GM23248 (cell line): Measurements from ENCODE around the gene MLLT6. TPM values are rescaled to one million over a fixed set of nuclear protein-coding genes. Genes with fewer than 3 reads are reported as not detected.
A peak's percentile ranks its signal among the peaks of the same experiment; 100 is the strongest.

Experiments
- DNase-seq: peaks from one replicate; pipeline ENCODE4 v3.0.0-alpha.2; 2015
- H2AFZ ChIP-seq: fragments of 200-600 bp; sonication (generic); 2 replicates; pipeline ENCODE4 v1.6.1; 2016; ENCODE audit warnings: antibody characterized with exemption
- H3F3A ChIP-seq: fragments of 200-600 bp; sonication (generic); 2 replicates; pipeline ENCODE4 v1.6.1; 2016; ENCODE audit warnings: mild to moderate bottlenecking, antibody characterized with exemption, mixed run types; ENCODE audit not compliant: insufficient read depth
- H3K27ac ChIP-seq: fragments of 200-600 bp; sonication (generic); 2 replicates; pipeline ENCODE4 v1.5.1; 2016; ENCODE audit warnings: mild to moderate bottlenecking
- H3K27me3 ChIP-seq: fragments of 200-600 bp; sonication (generic); replicated peaks from 2 replicates; pipeline ENCODE4 v1.6.1; 2016; ENCODE audit warnings: mild to moderate bottlenecking; ENCODE audit not compliant: insufficient read depth
- H3K36me3 ChIP-seq: fragments of 200-600 bp; sonication (generic); 2 replicates; pipeline ENCODE4 v1.6.1; 2016; ENCODE audit warnings: low read depth, mild to moderate bottlenecking
- H3K4me1 ChIP-seq: fragments of 200-600 bp; sonication (generic); 2 replicates; pipeline ENCODE4 v1.6.1; 2016; ENCODE audit warnings: mild to moderate bottlenecking; ENCODE audit not compliant: insufficient read depth
- H3K4me2 ChIP-seq: fragments of 200-600 bp; sonication (generic); one replicate; pipeline ENCODE4 v1.6.1; 2016; ENCODE audit warnings: mild to moderate bottlenecking; ENCODE audit not compliant: unreplicated experiment
- H3K4me3 ChIP-seq: fragments of 200-600 bp; sonication (generic); 2 replicates; pipeline ENCODE4 v1.5.1; 2016; ENCODE audit warnings: mild to moderate bottlenecking
- H3K79me2 ChIP-seq: fragments of 200-600 bp; sonication (generic); 2 replicates; pipeline ENCODE4 v1.6.1; 2016; ENCODE audit warnings: mild to moderate bottlenecking; ENCODE audit not compliant: insufficient read depth
- H3K9ac ChIP-seq: fragments of 200-600 bp; sonication (generic); 2 replicates; pipeline ENCODE4 v1.6.1; 2016; ENCODE audit warnings: mild to moderate bottlenecking
- H3K9me2 ChIP-seq: fragments of 200-600 bp; sonication (generic); 2 replicates; pipeline ENCODE4 v1.6.1; 2016; ENCODE audit warnings: mixed run types, mild to moderate bottlenecking, moderate library complexity; ENCODE audit not compliant: insufficient read depth
- H3K9me3 ChIP-seq: fragments of 200-600 bp; sonication (generic); one replicate; pipeline ENCODE4 v1.6.1; 2017; ENCODE audit warnings: low read depth
- H4K20me1 ChIP-seq: fragments of 200-600 bp; sonication (generic); 2 replicates; pipeline ENCODE4 v1.6.0; 2016; ENCODE audit not compliant: insufficient read depth
- EZH2 ChIP-seq: fragments of 200-600 bp; sonication (generic); IDR thresholded peaks from 2 replicates; pipeline ENCODE4 v1.6.1; 2018; ENCODE audit warnings: antibody characterized with exemption, mild to moderate bottlenecking; ENCODE audit not compliant: insufficient read depth, poor library complexity, severe bottlenecking
- EZH2phosphoT487 ChIP-seq: fragments of 200-600 bp; sonication (generic); IDR thresholded peaks from 2 replicates; pipeline ENCODE4 v1.6.1; 2018; ENCODE audit warnings: antibody characterized with exemption, moderate library complexity, mild to moderate bottlenecking, low read depth; ENCODE audit not compliant: insufficient read depth
- WGBS, 2 experiments: methylation state at CpG; one replicate each; pipeline ENCODE4 v1.1.6; 2015 to 2017; ENCODE audit warnings: low lambda C conversion rate in 2 of 2, low coverage in 1 of 2; ENCODE audit errors: missing lambda C conversion rate in 2 of 2; 5-methylcytosine and 5-hydroxymethylcytosine counted together
- in situ Hi-C: fragments of 300-500 bp; cut with MboI; formaldehyde crosslinking; loops from 2 replicates; pipeline ENCODE4 v1.15.0; 2020
- polyA plus RNA-seq: library from polyadenylated mRNA; unstranded; fragments of >200 nt; fragmentation: Nextera tagmentation; extraction: Ambion mirVana; gene quantifications from 2 replicates; pipeline ENCODE4 v1.2.1, GENCODE V29; 2016
- total RNA-seq: library from RNA; depleted of rRNA; stranded (reverse); fragments of >200 nt; shearing (Covaris generic); gene quantifications from 2 replicates; pipeline ENCODE4 v1.2.3, GENCODE V29; 2014

Gene MLLT6
- total and polyA plus RNA-seq, 2 experiments from 2014 or later: 3.1 to 18.9 TPM

- WGBS, 2 experiments: 2% methylated on average over 35 to 50 of the region's 50 CpGs
- no peaks in the 10 kb centered on the region for H3K27me3 ChIP-seq
- no peaks in the 10 kb centered on the region for H4K20me1 ChIP-seq
- peak overlapping the region; percentile 84 for H3K4me2 ChIP-seq
- peak; percentile 46 for DNase-seq
- in situ Hi-C loops: no loop called here
- H3K9ac ChIP-seq: peak overlapping the region; percentile 87
- peaks cover 8% of the 10 kb centered on the region; the same call in 1 of the 2 replicates for H3K79me2 ChIP-seq
- no peak for TF ChIP-seq EZH2
- TF ChIP-seq EZH2phosphoT487: no peak
- H3K9me3 ChIP-seq: no peaks in the 10 kb centered on the region
- H3K27ac ChIP-seq: no peak overlapping the region
- no peaks in the 10 kb centered on the region for H3K36me3 ChIP-seq
- no peaks in the 10 kb centered on the region for H3K9me2 ChIP-seq
- peak overlapping the region; percentile 90 for H3K4me3 ChIP-seq
- peaks cover 15% of the 10 kb centered on the region; the same call in 1 of the 2 replicates for H3K4me1 ChIP-seq
- peak overlapping the region; percentile 91 for H2AFZ ChIP-seq
- peaks cover 8% of the 10 kb centered on the region; the same call in 1 of the 2 replicates for H3F3A ChIP-seq
These were observed 1.1 kb upstream of the MLLT6 start for GRCh38 chr17:38703742-38704605.

- WGBS, 2 experiments: 2% methylated on average over 30 of the region's 32 CpGs; no CpG with 5 or more reads in 1 of the 2 experiments
- DNase-seq: peak; percentile 52
- Histone ChIP-seq H3K27me3 (no peaks in the 10 kb centered on the region), H2AFZ (peak overlapping the region; percentile 73), H3K79me2 (peaks cover 8% of the 10 kb centered on the region; the same call in 1 of the 2 replicates), H3K9me2 (no peaks in the 10 kb centered on the region), H3K4me3 (peak overlapping the region; percentile 90), H3K27ac (no peak overlapping the region), H3K36me3 (no peaks in the 10 kb centered on the region), H3K9me3 (no peaks in the 10 kb centered on the region), H3K4me2 (peak overlapping the region; percentile 86), H3K9ac (peak overlapping the region; percentile 87), H3F3A (peaks cover 8% of the 10 kb centered on the region; the same call in 1 of the 2 replicates), H3K4me1 (peaks cover 15% of the 10 kb centered on the region; the same call in 1 of the 2 replicates), H4K20me1 (no peaks in the 10 kb centered on the region)
- in situ Hi-C loops: no loop called here
- TF ChIP-seq EZH2 (no peak), EZH2phosphoT487 (no peak)
These were observed 390 bp downstream of the MLLT6 start for GRCh38 chr17:38705523-38705802.

- 0 to 1% methylated on average over 26 to 37 of the region's 38 CpGs for WGBS, 2 experiments
- H4K20me1 ChIP-seq: no peaks in the 10 kb centered on the region
- peak; percentile 59 for DNase-seq
- in situ Hi-C loops: no loop called here
- no peak for TF ChIP-seq EZH2phosphoT487
- TF ChIP-seq EZH2: no peak
- peak overlapping the region; percentile 73 for H2AFZ ChIP-seq
- peaks cover 8% of the 10 kb centered on the region; the same call in 1 of the 2 replicates for H3F3A ChIP-seq
- no peaks in the 10 kb centered on the region for H3K27me3 ChIP-seq
- no peaks in the 10 kb centered on the region for H3K9me2 ChIP-seq
- H3K79me2 ChIP-seq: peaks cover 8% of the 10 kb centered on the region; the same call in 1 of the 2 replicates
- H3K4me1 ChIP-seq: peaks cover 15% of the 10 kb centered on the region; the same call in 1 of the 2 replicates
- H3K9ac ChIP-seq: peak overlapping the region; percentile 74
- H3K27ac ChIP-seq: no peak overlapping the region
- no peaks in the 10 kb centered on the region for H3K9me3 ChIP-seq
- peak overlapping the region; percentile 86 for H3K4me2 ChIP-seq
- no peaks in the 10 kb centered on the region for H3K36me3 ChIP-seq
- peak overlapping the region; percentile 90 for H3K4me3 ChIP-seq
These were observed 881 bp downstream of the MLLT6 start for GRCh38 chr17:38705803-38706504.

- Histone ChIP-seq H2AFZ (peak overlapping the region; percentile 73), H3K9me3 (no peaks in the 10 kb centered on the region), H4K20me1 (no peaks in the 10 kb centered on the region), H3K4me3 (peak overlapping the region; percentile 90), H3K4me2 (peak overlapping the region; percentile 86), H3F3A (peaks cover 8% of the 10 kb centered on the region; the same call in 1 of the 2 replicates), H3K79me2 (peaks cover 8% of the 10 kb centered on the region; the same call in 1 of the 2 replicates), H3K27ac (no peak overlapping the region), H3K9me2 (no peaks in the 10 kb centered on the region), H3K36me3 (no peaks in the 10 kb centered on the region), H3K9ac (peak overlapping the region; percentile 74), H3K27me3 (no peaks in the 10 kb centered on the region), H3K4me1 (peaks cover 9% of the 10 kb centered on the region; the same call in 1 of the 2 replicates)
- TF ChIP-seq EZH2phosphoT487 (no peak), EZH2 (no peak)
- in situ Hi-C loops: no loop called here
- 23% methylated on average over 18 to 20 of the region's 20 CpGs for WGBS, 2 experiments
- DNase-seq: peak; percentile 51
These were observed 1.6 kb downstream of the MLLT6 start for GRCh38 chr17:38706505-38707216.
